HG03520 (cell line): ENCODE results near the gene IFNA8.
"Not testable (repeated sequence)": the region's sequence is repeated elsewhere in the genome, so short reads cannot be mapped to it uniquely, and the experiment has no call there.

ENCODE experiments used
- ATAC-seq: cut with Tn5 transposase; IDR thresholded peaks from one replicate; pipeline ENCODE4 v1.9.1; 2021; ENCODE audit warnings: mild to moderate bottlenecking, moderate library complexity; ENCODE audit not compliant: unreplicated experiment

IFNA8 gene

GRCh38 chr9:21415493-21416267, 6.8 kb downstream of the IFNA8 start:
- ATAC-seq, result no peak

- no peak for ATAC-seq
Observed at GRCh38 chr9:21428235-21428634, 19.3 kb downstream of the IFNA8 start.

GRCh38 chr9:21429191-21429590, 20.3 kb downstream of the IFNA8 start:
- ATAC-seq, result no peak

- ATAC-seq, result peak; percentile 63
Observed at GRCh38 chr9:21432672-21433425, 23.9 kb downstream of the IFNA8 start.

- no peak for ATAC-seq
Observed at GRCh38 chr9:21434202-21435014, 25.5 kb downstream of the IFNA8 start.

- not testable (repeated sequence) for ATAC-seq
Observed at GRCh38 chr9:21435015-21435383, 26.1 kb downstream of the IFNA8 start.

GRCh38 chr9:21440139-21440538, 31.2 kb downstream of the IFNA8 start, which contains the start of gene IFNA1:
IFNA1 (plus strand) TSS chr9:21440439; CDS start chr9:21440508, 69 bp downstream.
- ATAC-seq, result no peak

- ATAC-seq, result peak; percentile 78
Observed at GRCh38 chr9:21443849-21444625, 35.1 kb downstream of the IFNA8 start.

- ATAC-seq, result not testable (repeated sequence)
Observed at GRCh38 chr9:21449312-21449711, 40.4 kb downstream of the IFNA8 start.

- no peak for ATAC-seq
Observed at GRCh38 chr9:21450733-21451394, 41.9 kb downstream of the IFNA8 start.

- no peak for ATAC-seq
Observed at GRCh38 chr9:21452681-21453080, 43.8 kb downstream of the IFNA8 start.

GRCh38 chr9:21454149-21454548, 45.2 kb downstream of the IFNA8 start:
- ATAC-seq, result no peak

GRCh38 chr9:21455320-21455719, 46.4 kb downstream of the IFNA8 start:
- ATAC-seq, result peak; percentile 85
